Type B pancreatic cell (in vitro differentiated cells): ENCODE data around the gene FUT6. TPM values are rescaled to one million over a fixed set of nuclear protein-coding genes. Genes with fewer than 3 reads are reported as not detected.
"Not testable (repeated sequence)": the region's sequence is repeated elsewhere in the genome, so short reads cannot be mapped to it uniquely, and the experiment has no call there.

ENCODE experiments used
- DNase-seq: peaks from one replicate; pipeline ENCODE4 v3.0.0; 2021; ENCODE audit warnings: mixed read lengths; ENCODE audit not compliant: unreplicated experiment; ENCODE audit errors: extremely low spot score
- H3K27ac Mint-ChIP-seq: 2 replicates; pipeline ENCODE4 v1.8.0; 2021; ENCODE audit warnings: mild to moderate bottlenecking, mixed read lengths
- H3K27me3 Mint-ChIP-seq: 2 replicates; pipeline ENCODE4 v1.8.0; 2021; ENCODE audit warnings: mixed read lengths
- H3K36me3 Mint-ChIP-seq: 2 replicates; pipeline ENCODE4 v1.8.0; 2021; ENCODE audit warnings: mixed read lengths
- H3K4me1 Mint-ChIP-seq: one replicate; pipeline ENCODE4 v1.8.0; 2021; ENCODE audit warnings: mixed read lengths; ENCODE audit not compliant: unreplicated experiment
- H3K4me3 Mint-ChIP-seq: 2 replicates; pipeline ENCODE4 v1.8.0; 2021; ENCODE audit warnings: mild to moderate bottlenecking, mixed read lengths
- H3K9me3 Mint-ChIP-seq: 2 replicates; pipeline ENCODE4 v1.8.0; 2021; ENCODE audit warnings: mixed read lengths
- total RNA-seq: library from RNA; stranded (reverse); gene quantifications from 2 replicates; pipeline ENCODE4 v1.2.1, GENCODE V29; 2021; ENCODE audit warnings: low replicate concordance
- TF ChIP-seq, protein P1 (sequence below): fragments of 200-600 bp; sonication (generic); conservative IDR thresholded peaks from 2 replicates; pipeline ENCODE4 v1.5.0; 2021; ENCODE audit warnings: antibody characterized with exemption, mild to moderate bottlenecking

The FUT6 gene
- total RNA-seq, 1 donor from 2014 or later = 0.87 TPM

DNA sequence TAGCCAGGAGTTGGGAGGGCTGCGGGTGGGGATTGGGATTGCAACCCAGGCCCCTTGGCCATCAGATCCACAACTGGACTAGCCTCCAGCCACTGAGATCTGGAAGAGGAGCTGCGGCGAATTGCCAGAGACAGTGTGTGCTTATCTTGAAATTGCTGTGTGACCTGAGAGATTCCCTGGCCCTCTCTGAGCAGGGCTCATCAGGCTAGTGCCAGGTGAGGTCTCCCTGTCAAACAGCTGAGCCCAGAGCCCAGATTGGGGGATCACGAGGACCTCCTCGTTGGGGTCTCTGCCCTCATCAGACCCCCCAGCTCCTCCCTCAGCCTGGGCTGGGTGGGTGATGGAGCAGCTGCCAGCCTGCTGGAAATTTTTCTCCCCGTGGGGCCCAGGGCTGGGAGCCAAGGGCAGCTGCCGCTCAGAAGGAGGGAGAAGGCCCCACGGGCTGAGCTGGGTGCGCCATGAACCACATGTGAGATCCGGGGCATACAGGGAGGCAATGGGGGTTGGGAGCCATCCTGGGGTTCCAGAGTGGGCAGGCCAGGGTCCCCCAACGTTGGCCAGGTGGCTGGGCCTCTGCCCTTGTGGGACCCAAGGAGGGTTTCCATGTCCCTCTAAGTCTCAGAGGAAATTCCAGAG is 23.6 kb upstream of the FUT6 start:
- TF ChIP-seq, protein P1, sequence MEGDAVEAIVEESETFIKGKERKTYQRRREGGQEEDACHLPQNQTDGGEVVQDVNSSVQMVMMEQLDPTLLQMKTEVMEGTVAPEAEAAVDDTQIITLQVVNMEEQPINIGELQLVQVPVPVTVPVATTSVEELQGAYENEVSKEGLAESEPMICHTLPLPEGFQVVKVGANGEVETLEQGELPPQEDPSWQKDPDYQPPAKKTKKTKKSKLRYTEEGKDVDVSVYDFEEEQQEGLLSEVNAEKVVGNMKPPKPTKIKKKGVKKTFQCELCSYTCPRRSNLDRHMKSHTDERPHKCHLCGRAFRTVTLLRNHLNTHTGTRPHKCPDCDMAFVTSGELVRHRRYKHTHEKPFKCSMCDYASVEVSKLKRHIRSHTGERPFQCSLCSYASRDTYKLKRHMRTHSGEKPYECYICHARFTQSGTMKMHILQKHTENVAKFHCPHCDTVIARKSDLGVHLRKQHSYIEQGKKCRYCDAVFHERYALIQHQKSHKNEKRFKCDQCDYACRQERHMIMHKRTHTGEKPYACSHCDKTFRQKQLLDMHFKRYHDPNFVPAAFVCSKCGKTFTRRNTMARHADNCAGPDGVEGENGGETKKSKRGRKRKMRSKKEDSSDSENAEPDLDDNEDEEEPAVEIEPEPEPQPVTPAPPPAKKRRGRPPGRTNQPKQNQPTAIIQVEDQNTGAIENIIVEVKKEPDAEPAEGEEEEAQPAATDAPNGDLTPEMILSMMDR = no peak
- Mint-ChIP-seq H3K36me3 (no peaks in the 10 kb centered on the region), H3K27me3 (no peaks in the 10 kb centered on the region), H3K9me3 (no peaks in the 10 kb centered on the region), H3K4me3 (no peak overlapping the region), H3K27ac (no peak overlapping the region), H3K4me1 (peaks cover 7% of the 10 kb centered on the region)
- no peak for DNase-seq

- TF ChIP-seq, protein P1 = no peak
- Mint-ChIP-seq H3K27me3 (no peaks in the 10 kb centered on the region), H3K9me3 (no peaks in the 10 kb centered on the region), H3K4me1 (no peaks in the 10 kb centered on the region), H3K4me3 (no peak overlapping the region), H3K36me3 (no peaks in the 10 kb centered on the region), H3K27ac (no peak overlapping the region)
- no peak for DNase-seq
These were observed 17.9 kb upstream of the FUT6 start for GRCh38 chr19:5857203-5858081.

DNA sequence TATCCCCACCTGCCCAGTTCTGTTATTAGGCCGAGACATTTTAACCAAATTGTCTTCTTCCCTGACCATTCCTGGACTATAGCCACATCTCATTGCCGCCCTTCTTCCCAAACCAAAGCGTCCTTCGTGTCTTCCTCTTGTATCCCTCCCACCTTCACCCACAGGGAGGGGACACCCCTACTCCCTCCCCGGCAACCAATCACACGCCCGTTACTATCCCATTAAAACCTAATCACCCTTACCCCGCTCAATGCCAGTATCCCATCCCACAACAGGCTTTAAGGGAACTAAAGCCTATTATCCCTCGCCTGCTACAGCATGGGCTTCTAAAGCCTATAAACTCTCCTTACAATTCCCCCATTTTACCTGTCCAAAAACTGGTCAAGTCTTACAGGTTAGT is 15.6 kb upstream of the FUT6 start:
- H3K36me3 Mint-ChIP-seq = not testable (repeated sequence)

GRCh38 chr19:5854121-5854520 is 14.6 kb upstream of the FUT6 start:
- not testable (repeated sequence) for H3K36me3 Mint-ChIP-seq, DNase-seq, H3K4me3 Mint-ChIP-seq, H3K27me3 Mint-ChIP-seq, H3K9me3 Mint-ChIP-seq, H3K4me1 Mint-ChIP-seq
- peak overlapping the region; percentile 59 for H3K27ac Mint-ChIP-seq

More for the DNA sequence above, 15.6 kb upstream of the FUT6 start:
- not testable (repeated sequence) for H3K4me3 Mint-ChIP-seq, H3K9me3 Mint-ChIP-seq, H3K27me3 Mint-ChIP-seq, H3K4me1 Mint-ChIP-seq, DNase-seq, H3K27ac Mint-ChIP-seq

- no peak for DNase-seq
- Mint-ChIP-seq H3K27ac (no peak within 1 kb of the TSS), H3K27me3 (no peaks in the 10 kb centered on the region), H3K4me3 (peak within 1 kb of the TSS; percentile 60), H3K9me3 (no peaks in the 10 kb centered on the region), H3K36me3 (no peaks in the 10 kb centered on the region), H3K4me1 (no peaks in the 10 kb centered on the region)
- TF ChIP-seq, protein P1 = no peak
These were observed 11.8 kb upstream of the FUT6 start, which contains the start of gene FUT3 for GRCh38 chr19:5851302-5851701. Gene FUT3 (minus strand): TSS chr19:5851449.

- no peaks in the 10 kb centered on the region for H3K9me3 Mint-ChIP-seq
- no peak overlapping the region for H3K27ac Mint-ChIP-seq
- no peaks in the 10 kb centered on the region for H3K27me3 Mint-ChIP-seq
- no peaks in the 10 kb centered on the region for H3K36me3 Mint-ChIP-seq
- no peak for DNase-seq
- H3K4me1 Mint-ChIP-seq = no peaks in the 10 kb centered on the region
- peak overlapping the region; percentile 60 for H3K4me3 Mint-ChIP-seq
- TF ChIP-seq, protein P1 = no peak
These were observed 11.3 kb upstream of the FUT6 start for GRCh38 chr19:5850743-5851293.
